OCI-LY7 (cell line): Measurements from ENCODE around the gene ERVFRD-1. TPM values are rescaled to one million over a fixed set of nuclear protein-coding genes. Genes with fewer than 3 reads are reported as not detected.
A peak's percentile ranks its signal among the peaks of the same experiment; 100 is the strongest.

ENCODE experiments used
- BruUV-seq: library from RNA; stranded (reverse); fragments of 400-500 nt; replicated peaks from 2 replicates; lab custom pipeline; 2021; lab: Mats Ljungman, UMichigan
- CTCF ChIA-PET: fragments of 300-600 bp; sonication (Branson Sonifier 250); formaldehyde crosslinking; loops from one replicate; lab custom pipeline; 2022; ENCODE audit warnings: antibody characterized with exemption; ENCODE audit not compliant: unreplicated experiment; lab: Charles Lee
- POLR2A ChIA-PET: fragments of 300-600 bp; sonication (Branson Sonifier 250); formaldehyde crosslinking; loops from one replicate; lab custom pipeline; 2022; ENCODE audit warnings: antibody characterized with exemption; lab: Charles Lee
- DNase-seq: peaks from one replicate; pipeline ENCODE4 v3.0.0-alpha.2; 2015; ENCODE audit warnings: low spot score
- H2AFZ ChIP-seq: fragments of 200-600 bp; sonication (generic), shearing (Covaris generic); 2 replicates; pipeline ENCODE4 v1.6.1; 2014; ENCODE audit warnings: mild to moderate bottlenecking, antibody characterized with exemption, low read length, moderate library complexity
- H3K27ac ChIP-seq: fragments of 200-600 bp; sonication (generic); 2 replicates; pipeline ENCODE4 v1.5.1; 2014; ENCODE audit warnings: mixed run types, low read depth, mild to moderate bottlenecking, moderate library complexity, low read length, inconsistent platforms; ENCODE audit not compliant: poor library complexity, severe bottlenecking
- H3K36me3 ChIP-seq: fragments of 200-600 bp; sonication (generic); 2 replicates; pipeline ENCODE4 v1.6.1; 2014; ENCODE audit warnings: mild to moderate bottlenecking, antibody characterized with exemption, low read length, moderate library complexity, mixed read lengths; ENCODE audit not compliant: insufficient read depth
- H3K4me1 ChIP-seq: fragments of 200-600 bp; sonication (generic); 2 replicates; pipeline ENCODE4 v1.5.1; 2014; ENCODE audit warnings: mild to moderate bottlenecking, low read length; ENCODE audit not compliant: insufficient read depth, poor library complexity, severe bottlenecking
- H3K4me2 ChIP-seq: fragments of 200-600 bp; sonication (generic); 2 replicates; pipeline ENCODE4 v1.6.1; 2014; ENCODE audit warnings: mild to moderate bottlenecking, low read length
- H3K4me3 ChIP-seq: fragments of 200-600 bp; sonication (generic); 2 replicates; pipeline ENCODE4 v1.5.1; 2014; ENCODE audit warnings: mild to moderate bottlenecking, low read depth, low read length; ENCODE audit not compliant: poor library complexity, severe bottlenecking
- H3K79me2 ChIP-seq: fragments of 200-600 bp; sonication (generic); 2 replicates; pipeline ENCODE4 v1.6.1; 2016; ENCODE audit warnings: low read depth, mild to moderate bottlenecking, low read length, moderate library complexity, mixed read lengths; ENCODE audit not compliant: insufficient read depth
- H3K9me2 ChIP-seq: fragments of 200-600 bp; sonication (generic); 2 replicates; pipeline ENCODE4 v1.6.1; 2016; ENCODE audit warnings: mild to moderate bottlenecking, low read length, mixed read lengths; ENCODE audit not compliant: insufficient read depth
- H3K9me3 ChIP-seq: fragments of 200-600 bp; sonication (generic); 2 replicates; pipeline ENCODE4 v1.6.1; 2014; ENCODE audit warnings: mild to moderate bottlenecking, mixed run types, low read length, mixed read lengths
- H4K20me1 ChIP-seq: fragments of 200-600 bp; sonication (generic); 2 replicates; pipeline ENCODE4 v1.6.1; 2014; ENCODE audit warnings: mild to moderate bottlenecking, antibody characterized with exemption, low read length, moderate library complexity, mixed read lengths; ENCODE audit not compliant: insufficient read depth
- EZH2phosphoT487 ChIP-seq: fragments of 200-600 bp; sonication (generic); IDR thresholded peaks from 2 replicates; pipeline ENCODE4 v1.6.1; 2018; ENCODE audit warnings: low read depth, borderline replicate concordance, mild to moderate bottlenecking, mixed run types, antibody characterized with exemption, low read length, moderate library complexity, mixed read lengths
- intact Hi-C: fragments of 100-400 bp; cut with micrococcal nuclease; formaldehyde crosslinking; loops from one replicate; pipeline ENCODE4 v1.10.0; 2022; ENCODE audit not compliant: unreplicated experiment
- total RNA-seq, 2 experiments: library from RNA; depleted of rRNA in 1 of 2; stranded (reverse); fragments of >200 nt in 1 of 2; shearing (Covaris generic) in 1 of 2; gene quantifications; 2 replicates each; pipeline ENCODE4 v1.2.3, GENCODE V29; 2014 to 2022
- TF ChIP-seq, protein P1 (sequence below): fragments of 200-600 bp; sonication (generic); conservative IDR thresholded peaks from 2 replicates; pipeline ENCODE4 v1.5.1; 2014; ENCODE audit warnings: mild to moderate bottlenecking, antibody characterized with exemption, low read length, moderate library complexity, mixed read lengths

The ERVFRD-1 gene
- total RNA-seq, 2 experiments from 2014 or later, result not detected

DNA sequence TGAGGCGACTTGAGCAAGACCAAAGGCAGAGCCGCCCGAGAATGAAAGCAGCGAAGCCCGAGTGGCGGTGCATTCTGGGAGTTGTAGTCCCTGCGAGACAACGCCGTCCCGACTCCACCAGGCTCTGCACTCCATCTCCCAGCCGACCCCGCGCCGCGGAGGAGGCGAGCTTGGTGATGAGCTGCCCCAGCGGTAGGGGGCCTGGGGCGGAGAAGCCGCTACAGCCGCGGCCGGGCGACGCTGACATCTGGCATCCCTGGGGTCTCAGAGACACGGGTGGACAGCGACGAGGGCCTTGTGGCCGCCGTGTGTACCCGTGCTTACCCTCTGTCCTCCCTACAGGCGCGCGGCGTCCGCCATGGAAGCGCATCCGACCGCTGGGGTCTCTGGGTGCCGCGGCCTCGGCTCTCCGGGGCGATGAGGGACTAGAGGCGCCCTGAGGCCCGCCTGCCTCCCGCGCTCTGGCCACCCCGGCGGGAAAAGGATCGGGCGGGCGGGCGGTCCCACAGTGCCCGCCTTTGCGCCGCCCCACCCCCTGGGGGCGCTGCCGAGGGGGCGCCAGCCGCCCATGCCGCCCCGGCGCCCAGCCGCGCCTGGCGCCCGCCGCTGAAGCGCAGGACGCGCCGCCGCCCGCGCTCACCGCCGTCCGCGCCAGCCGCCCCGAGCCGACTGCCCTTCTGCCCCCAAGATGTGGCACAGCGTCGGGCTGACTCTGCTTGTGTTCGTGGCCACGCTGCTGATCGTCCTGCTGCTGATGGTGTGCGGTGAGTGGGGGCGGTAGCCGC lies 17.7 kb downstream of the ERVFRD-1 start, which contains the start of gene SMIM13:
Gene SMIM13, plus strand, starts transcription at position 209 of the 785 bp plus-strand sequence. Its CDS starts 480 bp downstream, at position 689.
- Histone ChIP-seq H3K9me2 (no peaks in the 10 kb centered on the region), H3K79me2 (peaks cover 45% of the 10 kb centered on the region), H3K4me1 (peaks cover 31% of the 10 kb centered on the region), H3K27ac (peak within 1 kb of the TSS; percentile 70), H4K20me1 (peaks cover 6% of the 10 kb centered on the region; the same call in 1 of the 2 replicates), H3K36me3 (peaks cover 15% of the 10 kb centered on the region), H3K4me3 (peak within 1 kb of the TSS; percentile 72), H3K9me3 (no peaks in the 10 kb centered on the region), H2AFZ (peak within 1 kb of the TSS; percentile 89), H3K4me2 (peak within 1 kb of the TSS; percentile 93)
- ChIA-PET CTCF (no interaction called here), POLR2A (interaction anchor here (0.6 to 1.5 kb wide), 5 partner anchors 11 to 406 kb away, joined by 3 to 5 read pairs (median 3); no protein-coding TSS in a partner anchor)
- intact Hi-C loops, result loop anchor here (2.0 to 5.0 kb wide), 4 partner anchors 192 to 562 kb away; no protein-coding TSS in a partner anchor
- no peak for TF ChIP-seq EZH2phosphoT487
- TF ChIP-seq, protein P1, sequence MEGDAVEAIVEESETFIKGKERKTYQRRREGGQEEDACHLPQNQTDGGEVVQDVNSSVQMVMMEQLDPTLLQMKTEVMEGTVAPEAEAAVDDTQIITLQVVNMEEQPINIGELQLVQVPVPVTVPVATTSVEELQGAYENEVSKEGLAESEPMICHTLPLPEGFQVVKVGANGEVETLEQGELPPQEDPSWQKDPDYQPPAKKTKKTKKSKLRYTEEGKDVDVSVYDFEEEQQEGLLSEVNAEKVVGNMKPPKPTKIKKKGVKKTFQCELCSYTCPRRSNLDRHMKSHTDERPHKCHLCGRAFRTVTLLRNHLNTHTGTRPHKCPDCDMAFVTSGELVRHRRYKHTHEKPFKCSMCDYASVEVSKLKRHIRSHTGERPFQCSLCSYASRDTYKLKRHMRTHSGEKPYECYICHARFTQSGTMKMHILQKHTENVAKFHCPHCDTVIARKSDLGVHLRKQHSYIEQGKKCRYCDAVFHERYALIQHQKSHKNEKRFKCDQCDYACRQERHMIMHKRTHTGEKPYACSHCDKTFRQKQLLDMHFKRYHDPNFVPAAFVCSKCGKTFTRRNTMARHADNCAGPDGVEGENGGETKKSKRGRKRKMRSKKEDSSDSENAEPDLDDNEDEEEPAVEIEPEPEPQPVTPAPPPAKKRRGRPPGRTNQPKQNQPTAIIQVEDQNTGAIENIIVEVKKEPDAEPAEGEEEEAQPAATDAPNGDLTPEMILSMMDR, result peak; percentile 56
- BruUV-seq, result no TSS peak
- DNase-seq, result peak; percentile 97

DNA sequence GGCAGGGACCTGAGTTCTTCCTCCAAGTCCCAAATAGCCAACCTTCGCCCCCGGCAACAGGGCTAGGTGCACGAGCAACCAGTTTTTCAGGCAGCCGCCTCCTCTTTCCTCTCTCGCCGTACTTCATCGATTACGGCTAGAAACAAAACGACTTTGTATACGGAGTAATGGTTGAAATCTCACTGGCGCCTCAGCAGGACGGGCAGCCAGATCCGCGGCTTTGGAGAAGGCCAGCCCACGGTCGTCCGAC lies 18.2 kb downstream of the ERVFRD-1 start:
- Histone ChIP-seq H3K36me3 (peaks cover 10% of the 10 kb centered on the region; the same call in 1 of the 2 replicates), H3K27ac (peak overlapping the region; percentile 70), H3K4me1 (peaks cover 31% of the 10 kb centered on the region), H3K4me2 (peak overlapping the region; percentile 93), H4K20me1 (peaks cover 6% of the 10 kb centered on the region; the same call in 1 of the 2 replicates), H3K79me2 (peaks cover 40% of the 10 kb centered on the region), H3K9me2 (no peaks in the 10 kb centered on the region), H2AFZ (peak overlapping the region; percentile 85), H3K9me3 (no peaks in the 10 kb centered on the region), H3K4me3 (peak overlapping the region; percentile 72)
- no TSS peak for BruUV-seq
- intact Hi-C loops, result loop anchor here (5.0 kb wide), 3 partner anchors 191 to 561 kb away; no protein-coding TSS in a partner anchor
- TF ChIP-seq, protein P1, result no peak
- TF ChIP-seq EZH2phosphoT487, result no peak
- DNase-seq, result no peak
- ChIA-PET CTCF (no interaction called here), POLR2A (interaction anchor here (0.7 to 1.5 kb wide), 5 partner anchors 10 to 449 kb away, joined by 3 to 4 read pairs (median 3); no protein-coding TSS in a partner anchor)
